Measurements from ENCODE around the gene CAMSAP1.

Gene CAMSAP1

DNA sequence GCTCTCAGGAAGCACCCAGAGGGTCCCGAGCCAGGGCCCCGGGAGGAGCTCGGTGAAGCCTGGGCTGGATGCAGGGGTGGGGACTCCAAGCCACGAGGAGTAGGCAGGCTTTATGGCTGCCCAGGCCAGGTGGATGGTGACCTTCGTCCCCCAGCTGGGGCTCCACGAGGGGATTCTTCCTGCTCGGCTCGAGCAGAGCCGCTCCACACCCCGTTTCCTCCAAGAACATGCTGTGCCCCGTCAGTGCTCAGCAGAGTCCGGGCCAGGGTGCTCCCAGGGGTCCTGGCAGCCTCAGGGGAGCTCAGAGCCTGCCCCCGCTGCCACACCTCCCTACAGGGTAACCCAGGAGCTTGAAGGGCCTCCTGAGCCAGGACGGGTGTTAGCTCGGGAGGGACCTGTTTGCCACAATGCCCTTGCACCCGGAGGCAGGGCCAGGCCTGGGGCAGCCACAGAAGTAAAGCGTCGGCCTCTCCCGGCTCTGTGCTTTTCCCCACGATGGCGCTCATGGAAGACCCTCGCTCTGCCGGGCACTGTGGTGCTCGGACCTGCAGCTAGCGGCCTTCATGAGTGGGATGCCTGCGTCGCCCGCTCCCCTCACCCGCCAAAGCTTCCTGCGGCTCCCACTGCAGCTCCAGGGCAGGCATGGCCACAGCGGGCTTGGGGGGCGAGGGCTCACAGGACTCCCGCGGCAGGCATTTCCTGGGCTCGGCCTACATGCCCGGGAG is 118.6 kb downstream of the CAMSAP1 start:
- TF ChIP-seq, protein P1, sequence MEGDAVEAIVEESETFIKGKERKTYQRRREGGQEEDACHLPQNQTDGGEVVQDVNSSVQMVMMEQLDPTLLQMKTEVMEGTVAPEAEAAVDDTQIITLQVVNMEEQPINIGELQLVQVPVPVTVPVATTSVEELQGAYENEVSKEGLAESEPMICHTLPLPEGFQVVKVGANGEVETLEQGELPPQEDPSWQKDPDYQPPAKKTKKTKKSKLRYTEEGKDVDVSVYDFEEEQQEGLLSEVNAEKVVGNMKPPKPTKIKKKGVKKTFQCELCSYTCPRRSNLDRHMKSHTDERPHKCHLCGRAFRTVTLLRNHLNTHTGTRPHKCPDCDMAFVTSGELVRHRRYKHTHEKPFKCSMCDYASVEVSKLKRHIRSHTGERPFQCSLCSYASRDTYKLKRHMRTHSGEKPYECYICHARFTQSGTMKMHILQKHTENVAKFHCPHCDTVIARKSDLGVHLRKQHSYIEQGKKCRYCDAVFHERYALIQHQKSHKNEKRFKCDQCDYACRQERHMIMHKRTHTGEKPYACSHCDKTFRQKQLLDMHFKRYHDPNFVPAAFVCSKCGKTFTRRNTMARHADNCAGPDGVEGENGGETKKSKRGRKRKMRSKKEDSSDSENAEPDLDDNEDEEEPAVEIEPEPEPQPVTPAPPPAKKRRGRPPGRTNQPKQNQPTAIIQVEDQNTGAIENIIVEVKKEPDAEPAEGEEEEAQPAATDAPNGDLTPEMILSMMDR (IDR thresholded peaks at IDR 0.05; ENCODE audit: borderline replicate concordance, insufficient read depth, low read depth, low read length) = no peak
- H3K4me3 ChIP-seq (ENCODE audit: low read depth, low read length) = no peak overlapping the region

DNA sequence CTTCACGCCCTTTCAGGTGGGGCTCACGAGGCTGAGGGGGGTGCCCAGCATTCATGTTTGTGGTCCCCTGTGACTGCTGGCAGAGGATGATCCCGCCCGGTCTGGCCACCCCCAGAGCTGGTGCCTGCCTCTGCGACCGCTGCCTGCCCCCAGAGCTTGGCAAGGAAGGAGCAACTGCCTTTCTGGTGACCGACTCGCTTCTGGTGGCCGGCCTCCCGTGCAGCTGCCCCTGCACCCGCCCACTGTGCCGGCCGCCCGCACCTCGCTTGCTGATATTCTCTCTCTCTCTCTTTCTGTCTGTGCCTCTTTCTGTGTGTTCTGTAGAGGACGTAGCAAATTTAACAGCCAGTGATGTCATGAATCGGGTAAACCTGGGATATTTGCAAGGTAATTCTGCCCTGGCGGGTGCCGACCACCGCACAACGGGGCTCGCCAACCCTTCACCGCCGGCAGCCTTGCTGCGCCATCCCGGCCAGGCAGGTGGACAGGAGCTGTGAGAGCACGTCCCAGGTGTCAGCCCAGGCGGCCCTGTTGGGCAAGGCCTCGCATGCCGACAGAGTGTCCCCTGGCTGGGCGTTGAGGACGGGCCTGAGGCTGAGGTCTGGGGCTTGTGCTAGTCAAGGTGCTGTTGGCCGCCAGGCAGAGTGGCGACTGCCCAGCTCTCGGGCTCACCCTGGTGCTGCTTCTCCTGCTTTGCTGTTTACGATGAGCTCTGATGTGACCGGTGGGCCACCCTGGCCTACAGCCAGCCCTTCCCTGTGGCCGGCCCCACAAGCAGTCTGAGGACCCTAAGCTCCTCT is 119.4 kb downstream of the CAMSAP1 start:
- TF ChIP-seq, protein P1 (IDR thresholded peaks at IDR 0.05; ENCODE audit: borderline replicate concordance, insufficient read depth, low read depth, low read length) = no peak
- no peak overlapping the region for H3K4me3 ChIP-seq (ENCODE audit: low read depth, low read length)

DNA sequence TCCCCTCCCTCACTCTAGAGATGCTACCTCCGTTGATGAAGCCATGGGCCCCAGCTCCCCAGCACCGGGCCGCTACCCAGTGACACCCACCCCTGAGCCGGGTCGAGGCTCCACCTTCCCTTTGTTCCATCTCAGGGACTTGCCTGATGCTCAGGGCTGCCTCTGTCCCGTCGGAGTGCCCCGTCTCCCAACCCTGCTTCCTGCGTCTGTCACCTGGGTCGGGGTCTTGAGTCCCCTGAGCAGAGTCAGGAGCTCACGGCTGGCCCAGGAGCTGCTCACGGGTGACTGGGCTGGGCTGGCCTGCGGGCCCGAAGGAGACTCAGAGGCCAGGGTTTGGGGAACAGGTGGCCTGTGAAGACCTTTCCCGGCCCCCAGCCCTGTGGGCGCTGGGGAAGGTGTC is 120.0 kb downstream of the CAMSAP1 start:
- no peak overlapping the region for H3K4me3 ChIP-seq (ENCODE audit: low read depth, low read length)
- TF ChIP-seq, protein P1 (IDR thresholded peaks at IDR 0.05; ENCODE audit: borderline replicate concordance, insufficient read depth, low read depth, low read length) = no peak

DNA sequence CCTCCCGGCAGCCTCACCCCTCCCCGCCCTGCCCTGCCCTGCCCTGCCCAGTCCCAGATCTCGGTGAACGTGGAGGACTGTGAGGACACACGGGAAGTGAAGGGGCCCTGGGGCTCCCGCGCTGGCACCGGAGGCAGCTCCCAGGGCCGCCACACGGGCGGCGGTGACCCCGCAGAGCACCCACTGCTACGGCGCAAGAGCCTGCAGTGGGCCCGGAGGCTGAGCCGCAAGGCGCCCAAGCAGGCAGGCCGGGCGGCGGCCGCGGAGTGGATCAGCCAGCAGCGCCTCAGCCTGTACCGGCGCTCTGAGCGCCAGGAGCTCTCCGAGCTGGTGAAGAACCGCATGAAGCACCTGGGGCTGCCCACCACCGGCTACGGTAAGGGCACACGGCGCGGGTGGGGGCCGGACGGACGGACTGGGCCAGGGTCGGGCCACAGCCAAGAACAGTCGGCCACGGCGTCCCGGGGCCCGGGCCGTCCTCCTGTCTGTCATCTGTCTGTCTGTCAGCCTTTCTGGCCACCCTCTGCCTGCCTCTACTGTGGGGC is 121.1 kb downstream of the CAMSAP1 start:
- no peak overlapping the region for H3K4me3 ChIP-seq (ENCODE audit: low read depth, low read length)
- TF ChIP-seq, protein P1 (IDR thresholded peaks at IDR 0.05; ENCODE audit: borderline replicate concordance, insufficient read depth, low read depth, low read length) = no peak

DNA sequence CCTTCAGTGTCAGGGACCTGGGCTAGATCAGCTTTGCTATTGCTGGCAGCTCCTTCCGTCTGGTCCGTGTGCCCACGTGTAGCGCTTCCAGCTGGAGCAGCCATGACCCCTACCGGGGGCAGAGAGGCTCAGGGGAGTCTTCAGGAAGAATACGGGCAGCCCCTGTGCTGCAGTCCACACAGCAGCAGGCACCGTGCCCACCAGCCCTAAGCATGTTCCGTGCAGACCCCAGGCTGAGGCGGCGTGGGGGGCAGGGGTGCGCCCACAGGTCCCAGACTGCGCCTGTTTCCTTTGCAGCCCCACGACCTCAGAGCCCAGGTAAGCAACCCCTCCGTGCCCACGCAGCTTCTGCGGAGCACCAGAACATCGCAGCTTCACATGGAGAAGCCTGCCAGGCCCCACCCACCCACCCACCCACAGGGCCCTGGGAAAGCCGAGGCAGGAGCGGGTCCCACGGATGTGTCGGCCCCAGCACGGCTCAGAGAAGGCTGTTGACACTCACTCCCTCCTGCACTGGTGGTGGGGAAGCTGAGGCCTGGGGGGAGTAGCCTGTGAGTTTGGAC is 122.3 kb downstream of the CAMSAP1 start:
- no peak overlapping the region for H3K4me3 ChIP-seq (ENCODE audit: low read depth, low read length)
- TF ChIP-seq, protein P1 (IDR thresholded peaks at IDR 0.05; ENCODE audit: borderline replicate concordance, insufficient read depth, low read depth, low read length) = no peak

DNA sequence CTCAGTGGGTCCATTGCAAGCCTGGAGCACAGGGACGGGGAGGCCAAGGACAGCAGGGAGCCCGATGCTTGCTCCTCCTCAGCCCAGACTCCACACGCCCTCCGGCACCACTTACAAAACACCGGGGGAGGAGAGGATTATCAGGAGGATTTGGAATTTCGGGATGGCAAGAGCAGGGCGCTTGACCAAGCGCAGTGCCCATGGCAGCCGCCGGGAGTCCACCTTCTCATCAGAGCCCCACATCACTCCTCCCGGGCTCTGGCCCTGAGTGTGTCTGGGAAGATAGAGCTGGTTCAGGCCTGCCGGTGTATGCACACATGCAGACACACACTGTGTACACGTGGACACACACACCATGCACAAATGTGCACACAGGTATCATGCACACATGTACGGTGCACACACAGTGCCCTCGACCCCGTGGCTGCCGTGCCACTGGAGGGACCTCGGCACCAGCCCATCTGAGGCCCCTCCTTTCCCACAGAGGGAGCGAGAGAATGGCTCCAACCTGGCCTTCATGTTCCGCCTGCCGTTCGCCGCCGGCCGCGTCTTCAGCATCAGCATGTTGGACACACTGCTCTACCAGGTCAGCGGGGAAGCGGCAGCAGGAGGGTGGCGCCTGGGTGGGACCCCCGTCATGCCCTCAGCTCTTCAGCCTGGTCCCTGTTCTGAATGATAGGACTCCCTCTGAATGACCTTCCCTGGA is 123.7 kb downstream of the CAMSAP1 start:
- TF ChIP-seq, protein P1 (IDR thresholded peaks at IDR 0.05; ENCODE audit: borderline replicate concordance, insufficient read depth, low read depth, low read length) = no peak
- H3K4me3 ChIP-seq (ENCODE audit: low read depth, low read length) = no peak overlapping the region
